ENCODE results near the gene ZNRF2.

DNA sequence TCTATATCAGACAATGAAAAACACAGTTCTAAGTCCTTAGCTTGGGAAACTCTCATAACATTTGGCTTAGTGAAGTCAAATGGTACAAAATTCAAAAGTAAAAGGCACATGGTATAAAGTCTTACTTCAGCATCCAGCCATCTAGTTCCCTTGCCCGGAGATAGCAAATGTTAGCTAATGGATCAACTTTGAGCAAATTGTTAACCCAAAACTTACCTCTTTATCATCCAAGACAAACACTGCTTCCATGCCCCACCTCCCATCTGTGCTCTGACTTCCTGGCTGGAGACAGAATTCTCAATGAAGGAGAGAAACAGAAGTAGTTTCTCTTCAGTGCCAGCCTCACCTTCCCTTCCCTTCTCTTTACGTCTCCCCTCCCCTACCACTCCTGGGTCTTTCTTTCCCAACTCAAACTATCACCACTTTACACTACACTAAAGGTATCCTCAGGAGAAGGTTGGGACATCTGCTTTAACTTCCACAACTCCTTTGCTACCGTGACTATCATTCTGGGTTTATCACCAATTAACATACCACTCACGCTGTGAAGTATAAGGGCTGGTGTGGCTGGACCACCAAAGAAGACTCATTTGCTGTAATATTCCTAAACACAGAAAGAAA is 21.2 kb upstream of the ZNRF2 start:
- no peak for TF ChIP-seq POLR2A (IDR thresholded peaks at IDR 0.05)
- TF ChIP-seq, protein P1, sequence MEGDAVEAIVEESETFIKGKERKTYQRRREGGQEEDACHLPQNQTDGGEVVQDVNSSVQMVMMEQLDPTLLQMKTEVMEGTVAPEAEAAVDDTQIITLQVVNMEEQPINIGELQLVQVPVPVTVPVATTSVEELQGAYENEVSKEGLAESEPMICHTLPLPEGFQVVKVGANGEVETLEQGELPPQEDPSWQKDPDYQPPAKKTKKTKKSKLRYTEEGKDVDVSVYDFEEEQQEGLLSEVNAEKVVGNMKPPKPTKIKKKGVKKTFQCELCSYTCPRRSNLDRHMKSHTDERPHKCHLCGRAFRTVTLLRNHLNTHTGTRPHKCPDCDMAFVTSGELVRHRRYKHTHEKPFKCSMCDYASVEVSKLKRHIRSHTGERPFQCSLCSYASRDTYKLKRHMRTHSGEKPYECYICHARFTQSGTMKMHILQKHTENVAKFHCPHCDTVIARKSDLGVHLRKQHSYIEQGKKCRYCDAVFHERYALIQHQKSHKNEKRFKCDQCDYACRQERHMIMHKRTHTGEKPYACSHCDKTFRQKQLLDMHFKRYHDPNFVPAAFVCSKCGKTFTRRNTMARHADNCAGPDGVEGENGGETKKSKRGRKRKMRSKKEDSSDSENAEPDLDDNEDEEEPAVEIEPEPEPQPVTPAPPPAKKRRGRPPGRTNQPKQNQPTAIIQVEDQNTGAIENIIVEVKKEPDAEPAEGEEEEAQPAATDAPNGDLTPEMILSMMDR (IDR thresholded peaks at IDR 0.05): no peak
